G401.6 (cell line): ENCODE results near the gene DPYD.

Source experiments
- FAIRE-seq: peaks from 2 replicates; lab custom pipeline; 2012; peaks lifted over from hg19 to GRCh38; lab: Jason Lieb, UNC

The DPYD gene

GRCh38 chr1:97837161-97837560, 83.7 kb downstream of the DPYD start:
- no peak for FAIRE-seq

GRCh38 chr1:97834899-97835298, 85.9 kb downstream of the DPYD start:
- no peak for FAIRE-seq

GRCh38 chr1:97833881-97834280, 87.0 kb downstream of the DPYD start:
- no peak for FAIRE-seq

GRCh38 chr1:97832481-97832880, 88.4 kb downstream of the DPYD start:
- no peak for FAIRE-seq

- FAIRE-seq: no peak
Observed at GRCh38 chr1:97827887-97828286, 92.9 kb downstream of the DPYD start.

GRCh38 chr1:97826820-97827219, 94.0 kb downstream of the DPYD start:
- no peak for FAIRE-seq

- FAIRE-seq: no peak
Observed at GRCh38 chr1:97824624-97825023, 96.2 kb downstream of the DPYD start.

- no peak for FAIRE-seq
Observed at GRCh38 chr1:97824200-97824599, 96.6 kb downstream of the DPYD start.

GRCh38 chr1:97820470-97821188, 100.2 kb downstream of the DPYD start:
- peak; percentile 82 for FAIRE-seq

GRCh38 chr1:97816927-97817326, 103.9 kb downstream of the DPYD start:
- FAIRE-seq: no peak

- no peak for FAIRE-seq
Observed at GRCh38 chr1:97814804-97815203, 106.0 kb downstream of the DPYD start.

GRCh38 chr1:97814121-97814520, 106.7 kb downstream of the DPYD start:
- FAIRE-seq: no peak

GRCh38 chr1:97812076-97812475, 108.8 kb downstream of the DPYD start:
- no peak for FAIRE-seq

- FAIRE-seq: no peak
Observed at GRCh38 chr1:97806996-97807520, 113.8 kb downstream of the DPYD start.

- FAIRE-seq: no peak
Observed at GRCh38 chr1:97806326-97806725, 114.5 kb downstream of the DPYD start.

- FAIRE-seq: no peak
Observed at GRCh38 chr1:97805093-97805492, 115.7 kb downstream of the DPYD start.

GRCh38 chr1:97803026-97803425, 117.8 kb downstream of the DPYD start:
- FAIRE-seq: no peak

GRCh38 chr1:97802011-97802410, 118.8 kb downstream of the DPYD start:
- no peak for FAIRE-seq

GRCh38 chr1:97797403-97798183, 123.2 kb downstream of the DPYD start:
- no peak for FAIRE-seq

- no peak for FAIRE-seq
Observed at GRCh38 chr1:97796711-97797110, 124.1 kb downstream of the DPYD start.

- FAIRE-seq: no peak
Observed at GRCh38 chr1:97792655-97793054, 128.2 kb downstream of the DPYD start.

- FAIRE-seq: no peak
Observed at GRCh38 chr1:97791251-97791650, 129.6 kb downstream of the DPYD start.

- FAIRE-seq: no peak
Observed at GRCh38 chr1:97787231-97787630, 133.6 kb downstream of the DPYD start.

- no peak for FAIRE-seq
Observed at GRCh38 chr1:97784661-97785060, 136.2 kb downstream of the DPYD start.
